Measurements from ENCODE around the gene MICU1. TPM values are rescaled to one million over a fixed set of nuclear protein-coding genes. Genes with fewer than 3 reads are reported as not detected.

MICU1 gene
- total RNA-seq, 2 experiments from 2014 or later: 27.2 to 33.6 TPM

- Histone ChIP-seq H3K9me2 (ENCODE audit: insufficient read depth, low read length) (no peaks in the 10 kb centered on the region), H2AFZ (ENCODE audit: low read length) (peak overlapping the region; percentile 84; the same call in 1 of the 2 replicates), H3K36me3 (ENCODE audit: insufficient read depth, low read length) (no peaks in the 10 kb centered on the region; the same call in 1 of the 2 replicates), H3K4me1 (ENCODE audit: insufficient read depth, low read length, poor library complexity, severe bottlenecking) (peaks cover 6% of the 10 kb centered on the region), H3K9me3 (ENCODE audit: low read length) (no peaks in the 10 kb centered on the region), H3K79me2 (ENCODE audit: insufficient read depth, low read depth, low read length) (no peaks in the 10 kb centered on the region), H3K27ac (ENCODE audit: low read depth, low read length, poor library complexity, severe bottlenecking) (no peak overlapping the region), H3K4me3 (ENCODE audit: low read depth, low read length, poor library complexity, severe bottlenecking) (no peak overlapping the region), H3K4me2 (ENCODE audit: low read length) (no peak overlapping the region), H4K20me1 (ENCODE audit: insufficient read depth, low read length) (no peaks in the 10 kb centered on the region)
- intact Hi-C loops (cut with micrococcal nuclease; ENCODE audit: unreplicated experiment): loop anchor here (2.0 kb wide), 2 partner anchors 328 to 510 kb away; partner anchors contain the start of gene MCU
- no TSS peak for BruUV-seq (replicated peaks)
- ChIA-PET CTCF (ENCODE audit: unreplicated experiment) (no interaction called here), POLR2A (interaction anchor here (0.6 kb wide), 1 partner anchor 543 kb away, joined by 6 read pairs; no protein-coding TSS in a partner anchor)
- DNase-seq (ENCODE audit: low spot score): no peak
- TF ChIP-seq CTCF (conservative IDR thresholded peaks at IDR 0.05; ENCODE audit: low read length) (no peak), EZH2phosphoT487 (IDR thresholded peaks at IDR 0.05; ENCODE audit: borderline replicate concordance, low read depth, low read length) (no peak)
Observed at GRCh38 chr10:72365106-72365895, 260.6 kb downstream of the MICU1 start.

DNA sequence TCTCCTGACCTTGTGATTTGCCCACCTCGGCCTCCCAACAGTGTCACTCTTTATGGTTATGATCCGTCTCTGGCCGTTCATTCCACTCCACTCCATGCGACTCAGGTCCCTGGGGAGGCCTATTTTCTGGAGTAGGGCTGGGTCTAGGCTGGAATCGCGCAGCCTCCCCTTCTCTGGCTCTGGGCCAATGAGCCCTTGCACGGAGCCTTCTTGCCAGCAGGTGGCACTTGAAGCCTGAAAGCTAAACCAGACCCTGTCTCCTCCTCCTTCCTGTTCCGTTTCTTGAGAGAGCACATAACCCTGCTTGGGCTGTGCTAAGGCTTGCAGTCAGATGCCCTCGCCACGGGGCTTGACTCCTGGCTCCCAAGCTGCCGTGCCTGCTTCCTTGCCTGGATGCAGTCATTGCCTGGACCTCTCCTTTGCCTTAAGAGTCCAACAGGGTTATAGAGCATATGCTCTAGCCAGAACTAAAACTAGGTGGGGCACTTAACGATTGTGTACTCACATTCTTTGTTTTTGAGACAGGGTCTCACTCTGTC lies 261.6 kb downstream of the MICU1 start:
- Histone ChIP-seq H3K4me2 (ENCODE audit: low read length) (peak overlapping the region; percentile 45), H3K4me1 (ENCODE audit: insufficient read depth, low read length, poor library complexity, severe bottlenecking) (peaks cover 6% of the 10 kb centered on the region), H3K9me3 (ENCODE audit: low read length) (no peaks in the 10 kb centered on the region), H3K4me3 (ENCODE audit: low read depth, low read length, poor library complexity, severe bottlenecking) (no peak overlapping the region), H3K36me3 (ENCODE audit: insufficient read depth, low read length) (no peaks in the 10 kb centered on the region; the same call in 1 of the 2 replicates), H2AFZ (ENCODE audit: low read length) (peak overlapping the region; percentile 84), H3K9me2 (ENCODE audit: insufficient read depth, low read length) (no peaks in the 10 kb centered on the region), H3K79me2 (ENCODE audit: insufficient read depth, low read depth, low read length) (no peaks in the 10 kb centered on the region), H3K27ac (ENCODE audit: low read depth, low read length, poor library complexity, severe bottlenecking) (no peak overlapping the region), H4K20me1 (ENCODE audit: insufficient read depth, low read length) (no peaks in the 10 kb centered on the region)
- CTCF ChIA-PET (ENCODE audit: unreplicated experiment): no interaction called here
- POLR2A ChIA-PET: interaction anchor here (0.6 to 1.2 kb wide), 2 partner anchors 12 to 1087 kb away, joined by 3 to 5 read pairs; no protein-coding TSS in a partner anchor
- BruUV-seq (replicated peaks): no TSS peak
- DNase-seq (ENCODE audit: low spot score): peak; percentile 93
- intact Hi-C loops (cut with micrococcal nuclease; ENCODE audit: unreplicated experiment): loop anchor here (1.0 to 5.0 kb wide), 5 partner anchors 203 to 697 kb away; partner anchors contain the start of gene MCU
- TF ChIP-seq CTCF (conservative IDR thresholded peaks at IDR 0.05; ENCODE audit: low read length) (peak; percentile 95), EZH2phosphoT487 (IDR thresholded peaks at IDR 0.05; ENCODE audit: borderline replicate concordance, low read depth, low read length) (no peak)

Measured in OCI-LY7 (cell line).